ENCODE results near the gene ANKRD12.

ANKRD12 gene

DNA sequence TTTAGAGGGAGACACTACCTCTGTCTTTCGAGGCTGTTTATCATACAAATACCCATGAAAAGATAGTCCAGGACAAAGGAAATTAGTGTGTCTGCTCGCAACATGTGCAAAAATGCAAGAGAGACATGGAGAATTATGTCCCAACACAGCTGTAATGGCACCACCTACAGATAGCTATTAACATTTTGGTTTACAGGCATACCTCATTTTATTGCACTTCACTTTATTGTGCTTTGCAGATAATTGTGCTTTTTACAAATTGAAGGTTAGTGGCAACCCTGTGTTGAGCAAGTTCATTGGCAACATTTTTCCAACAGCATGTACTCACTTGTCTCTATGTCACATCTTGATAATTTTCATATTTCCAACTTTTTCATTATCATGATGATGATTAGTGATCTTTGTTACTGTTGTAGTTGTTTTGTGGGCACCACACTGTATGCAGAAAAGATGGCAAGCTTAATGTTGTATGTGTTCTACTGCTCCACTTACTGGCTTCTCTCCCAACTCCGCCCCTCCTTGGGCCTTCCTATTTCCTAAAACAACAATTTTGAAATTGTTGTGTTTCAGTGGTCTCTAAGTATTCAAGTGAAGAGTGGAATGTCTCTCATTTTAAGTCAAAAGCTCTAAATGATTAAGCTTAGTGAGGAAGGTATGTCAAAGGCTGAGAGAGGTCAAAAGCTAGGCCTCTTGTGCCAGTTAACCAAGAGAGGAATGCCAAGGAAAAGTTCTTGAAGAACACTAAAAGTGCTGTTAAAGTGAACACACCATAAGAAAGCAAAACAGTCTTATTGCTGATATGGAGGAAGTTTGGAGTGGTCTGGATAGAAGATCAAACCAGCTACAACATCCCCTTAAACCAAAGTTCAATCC lies 52.0 kb downstream of the ANKRD12 start:
- no peak for DNase-seq (ENCODE audit: low spot score)

DNA sequence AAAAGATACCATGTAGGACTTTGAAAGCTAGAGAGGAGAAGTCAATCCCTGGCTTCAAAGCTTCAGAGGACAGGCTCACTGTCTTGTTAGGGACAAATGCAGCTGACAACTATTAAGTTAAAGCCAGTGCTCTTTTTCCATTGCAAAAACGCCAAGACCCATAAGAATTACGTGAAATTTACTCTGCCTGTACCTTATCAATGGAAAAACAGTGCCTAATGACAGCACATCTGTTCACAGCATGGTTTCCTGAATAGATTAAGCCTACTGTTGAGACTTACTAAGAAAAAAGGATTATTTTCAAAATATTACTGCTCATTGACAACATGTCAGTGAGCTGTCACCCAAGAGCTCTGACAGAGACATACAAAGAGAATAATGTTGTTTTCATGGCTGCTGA lies 52.9 kb downstream of the ANKRD12 start:
- no peak for DNase-seq (ENCODE audit: low spot score)

DNA sequence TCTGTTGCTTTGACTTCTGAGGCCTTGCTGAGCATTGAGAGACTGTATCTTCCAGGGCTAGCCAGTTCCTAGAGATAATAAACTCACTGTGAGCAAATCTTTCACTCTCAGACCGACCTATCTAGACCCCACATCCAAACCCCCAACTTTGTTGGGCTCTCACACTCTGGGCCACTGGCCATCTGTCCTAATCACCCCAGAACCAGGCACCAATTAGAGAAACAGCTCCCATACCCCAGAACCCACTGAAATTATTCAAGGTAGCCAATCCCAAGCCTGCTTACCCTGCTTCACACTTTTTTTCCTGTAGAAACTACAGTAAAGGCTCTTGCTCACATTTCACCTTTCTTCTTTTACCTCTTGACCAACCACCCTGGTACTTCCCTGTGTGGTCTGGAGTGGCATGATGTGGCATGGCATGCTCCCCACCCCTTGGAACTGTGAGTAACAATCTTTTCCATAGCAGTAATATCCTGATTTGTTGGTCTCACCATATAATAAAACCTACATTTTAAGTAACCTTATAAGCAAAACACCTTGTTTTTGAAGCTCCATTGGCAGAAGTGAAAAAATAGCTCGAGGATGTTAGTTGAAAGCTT lies 55.2 kb downstream of the ANKRD12 start:
- DNase-seq (ENCODE audit: low spot score): no peak

DNA sequence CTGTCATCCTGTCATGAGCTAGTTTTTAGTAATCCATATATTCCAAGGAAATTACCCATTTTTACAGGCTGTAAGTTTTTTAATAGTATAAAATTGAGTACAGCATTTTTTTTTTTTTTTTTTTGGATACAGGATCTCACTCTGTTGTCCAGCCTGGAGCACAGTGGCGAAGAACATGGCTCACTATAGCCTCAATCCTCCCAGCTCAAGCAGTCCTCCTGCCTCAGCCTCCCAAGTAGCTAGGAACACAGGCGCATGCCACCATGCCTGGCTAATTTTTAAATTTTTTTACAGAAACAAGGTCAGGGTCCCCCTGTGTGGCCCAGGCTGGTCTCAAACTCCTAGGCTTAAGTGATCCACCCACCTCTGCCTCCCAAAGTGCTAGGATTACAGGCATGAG lies 56.5 kb downstream of the ANKRD12 start:
- no peak for DNase-seq (ENCODE audit: low spot score)

- no peak for DNase-seq (ENCODE audit: low spot score)
Observed at GRCh38 chr18:9196568-9196967, 60.0 kb downstream of the ANKRD12 start.

- DNase-seq (ENCODE audit: low spot score): no peak
Observed at GRCh38 chr18:9199681-9200080, 63.1 kb downstream of the ANKRD12 start.

GRCh38 chr18:9201224-9201623 lies 64.6 kb downstream of the ANKRD12 start:
- no peak for DNase-seq (ENCODE audit: low spot score)

DNA sequence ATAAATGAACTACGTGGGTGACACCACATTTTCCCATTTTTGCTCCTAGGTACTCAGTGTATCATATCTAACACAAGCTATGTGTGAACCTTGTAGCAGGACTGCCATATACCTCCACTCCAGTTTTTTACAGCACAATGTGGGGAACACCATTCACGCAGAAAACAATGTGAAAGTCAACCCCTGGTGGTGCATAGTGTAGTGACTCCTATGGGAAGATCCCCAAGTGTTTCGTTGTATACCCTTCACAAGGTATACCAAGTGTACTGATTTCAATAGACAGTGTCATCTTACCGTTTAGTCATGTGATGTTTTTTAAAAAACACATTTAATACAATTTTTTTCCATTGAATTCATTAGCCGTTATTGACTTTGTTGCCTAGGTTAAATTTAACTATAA lies 68.1 kb downstream of the ANKRD12 start:
- no peak for DNase-seq (ENCODE audit: low spot score)

DNA sequence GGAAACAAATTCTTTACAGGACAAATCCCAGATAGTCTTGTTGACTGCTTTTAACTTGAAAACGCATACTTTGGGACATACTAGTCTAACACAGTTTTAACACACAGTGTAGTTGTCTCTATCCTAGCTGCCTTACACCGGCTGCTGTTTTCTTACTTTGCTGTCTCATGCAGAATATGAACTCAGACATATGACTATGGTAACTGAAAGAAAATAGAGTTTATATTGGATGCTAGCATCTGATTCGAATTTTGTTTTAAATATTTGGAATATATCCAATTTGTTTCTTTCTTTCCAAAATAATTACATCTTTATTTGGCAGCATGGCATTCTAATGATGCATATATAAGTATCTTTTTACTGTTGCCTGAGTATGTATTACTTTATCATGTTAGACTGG lies 69.8 kb downstream of the ANKRD12 start:
- no peak for DNase-seq (ENCODE audit: low spot score)

- DNase-seq (ENCODE audit: low spot score): no peak
Observed at GRCh38 chr18:9209279-9209678, 72.7 kb downstream of the ANKRD12 start.

- no peak for DNase-seq (ENCODE audit: low spot score)
Observed at GRCh38 chr18:9210966-9211365, 74.4 kb downstream of the ANKRD12 start.

GRCh38 chr18:9211955-9212354 lies 75.4 kb downstream of the ANKRD12 start:
- no peak for DNase-seq (ENCODE audit: low spot score)

DNA sequence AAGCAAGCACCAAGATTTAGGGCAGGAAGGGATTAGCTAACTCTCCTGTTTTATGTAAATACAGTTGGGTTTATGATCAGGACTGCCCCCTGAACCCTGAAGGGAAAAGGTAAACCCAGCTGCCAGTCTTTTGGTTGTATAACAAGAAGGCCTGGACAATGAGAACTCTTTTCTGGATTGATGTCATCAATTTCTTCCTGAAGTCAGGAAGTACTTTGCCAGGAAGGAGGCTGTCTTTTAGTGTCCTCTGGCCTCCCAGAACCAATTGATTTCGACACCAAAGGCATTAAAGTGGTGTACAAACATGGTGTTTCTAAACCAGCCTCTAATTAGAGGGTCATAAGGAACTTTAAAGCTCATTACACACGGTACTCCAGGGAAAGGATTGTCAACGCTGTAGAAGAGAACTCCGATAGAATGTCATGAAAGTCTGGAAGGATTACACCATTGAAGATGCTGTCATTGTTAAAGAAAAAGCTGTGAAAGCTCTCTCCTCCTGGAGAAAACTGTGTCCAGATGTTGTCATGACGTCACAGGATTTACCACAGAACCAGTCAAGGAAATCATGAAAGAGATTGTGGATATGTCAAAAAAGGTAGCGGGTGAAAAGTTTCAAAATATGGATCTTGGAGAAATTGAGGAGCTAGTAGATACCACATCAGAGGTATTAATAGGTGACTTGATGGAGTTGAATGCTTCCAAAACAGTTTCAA lies 78.8 kb downstream of the ANKRD12 start:
- no peak for DNase-seq (ENCODE audit: low spot score)

DNA sequence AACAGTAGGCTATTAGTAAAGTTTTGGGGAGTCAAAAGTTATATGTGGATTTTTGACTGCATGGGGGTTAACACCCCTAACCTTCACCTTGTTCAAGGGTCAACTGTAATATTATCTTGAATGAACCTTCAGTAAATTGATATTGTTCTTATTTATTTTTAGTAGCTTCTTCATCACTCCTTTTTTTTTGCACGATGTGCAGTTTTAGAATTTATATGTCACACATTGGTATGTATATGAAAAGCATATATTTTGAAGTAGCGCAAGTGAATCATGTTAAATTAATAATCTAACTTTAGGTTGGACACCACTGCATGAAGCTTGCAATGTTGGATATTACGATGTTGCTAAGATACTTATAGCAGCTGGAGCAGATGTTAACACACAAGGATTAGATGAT lies 79.9 kb downstream of the ANKRD12 start:
- no peak for DNase-seq (ENCODE audit: low spot score)

DNA sequence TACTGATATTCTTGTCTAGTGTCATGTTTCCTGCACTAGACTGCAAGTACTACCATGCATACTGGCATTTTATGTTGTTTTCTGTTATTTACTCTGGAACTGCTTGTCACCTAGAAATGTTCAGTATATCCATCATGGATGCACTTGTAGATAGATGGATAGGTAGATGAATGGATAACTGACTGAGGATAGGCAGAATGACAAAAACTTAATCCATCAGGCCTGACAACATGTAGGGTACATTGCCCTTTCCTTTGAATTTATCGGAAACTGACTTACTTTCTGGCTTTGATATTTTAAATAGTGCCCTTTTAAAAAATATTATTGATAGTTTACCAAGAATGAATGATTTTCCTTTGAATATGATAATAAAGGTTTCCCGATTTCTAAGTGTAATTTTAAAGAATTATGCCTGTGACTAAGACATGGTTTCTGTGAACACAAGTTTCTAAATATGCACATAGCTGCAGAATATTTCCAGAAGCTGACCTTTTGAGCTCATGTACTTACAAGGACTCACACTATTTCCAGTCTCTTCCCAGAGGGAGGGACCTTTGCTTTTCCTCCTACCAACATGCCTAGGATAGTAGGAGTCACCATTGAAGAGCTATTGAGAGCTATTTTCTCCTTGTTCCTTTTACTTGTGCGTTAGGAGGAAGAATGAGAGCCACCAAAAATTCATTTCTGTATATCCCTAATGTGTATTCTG lies 81.3 kb downstream of the ANKRD12 start:
- DNase-seq (ENCODE audit: low spot score): no peak

DNA sequence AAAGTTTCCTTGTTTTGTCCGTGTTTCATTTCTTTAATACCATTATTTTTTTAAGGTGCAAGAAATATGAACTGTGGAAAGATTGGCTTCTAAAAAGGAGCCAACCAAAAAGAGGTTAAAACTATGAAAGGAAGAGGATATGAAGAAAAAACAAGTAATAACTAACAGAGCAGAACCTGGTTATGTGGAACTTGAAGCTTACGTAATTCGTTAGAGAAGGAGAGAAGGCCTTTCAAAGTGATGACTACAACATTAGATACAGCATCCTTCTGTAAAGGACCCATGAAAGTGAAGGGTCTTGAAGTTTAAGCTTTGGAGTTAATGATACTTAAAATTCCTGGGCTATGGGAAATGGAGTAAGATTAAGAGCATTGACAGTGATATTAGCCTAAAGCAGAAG lies 84.5 kb downstream of the ANKRD12 start:
- no peak for DNase-seq (ENCODE audit: low spot score)

GRCh38 chr18:9221661-9222060 lies 85.1 kb downstream of the ANKRD12 start:
- DNase-seq (ENCODE audit: low spot score): no peak

DNA sequence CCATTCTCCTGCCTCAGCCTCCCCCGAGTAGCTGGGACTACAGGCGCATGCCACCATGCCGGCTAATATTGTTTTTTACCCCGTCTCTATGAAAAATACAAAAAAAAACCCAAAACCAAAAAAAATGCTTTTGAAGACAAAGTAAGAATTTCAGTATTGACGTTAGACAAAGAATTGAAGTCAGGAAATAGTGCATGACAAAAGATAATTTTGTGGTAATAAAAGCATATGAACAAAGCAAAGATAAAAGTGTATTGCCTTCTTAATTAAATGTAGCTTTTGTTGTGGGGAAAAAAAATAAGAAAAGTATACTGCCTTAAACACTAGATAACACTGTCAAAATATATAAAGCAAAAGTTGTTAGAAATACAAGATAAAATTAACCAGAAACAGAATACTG lies 86.8 kb downstream of the ANKRD12 start:
- no peak for DNase-seq (ENCODE audit: low spot score)

DNA sequence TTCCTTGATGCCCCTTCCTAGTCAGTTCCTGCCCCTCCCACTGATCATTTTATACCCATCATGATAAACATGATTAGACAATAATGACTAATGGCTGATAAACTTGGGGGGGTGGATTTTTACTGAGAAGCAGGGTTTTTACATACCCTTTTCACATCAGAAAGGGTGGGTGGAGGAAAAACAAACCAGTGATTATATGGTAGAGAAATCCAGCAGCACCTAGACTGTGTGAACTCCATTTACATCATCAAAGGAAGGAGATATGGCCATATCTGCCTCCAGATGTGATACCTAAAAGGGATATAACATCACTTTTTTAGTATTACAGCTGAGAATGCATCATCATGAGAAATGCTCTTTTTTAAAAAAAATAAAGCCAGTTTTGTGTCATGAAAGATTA lies 89.9 kb downstream of the ANKRD12 start:
- DNase-seq (ENCODE audit: low spot score): no peak

GRCh38 chr18:9231852-9232486 lies 95.4 kb downstream of the ANKRD12 start:
- no peak for DNase-seq (ENCODE audit: low spot score)

- no peak for DNase-seq (ENCODE audit: low spot score)
Observed at GRCh38 chr18:9232977-9233376, 96.4 kb downstream of the ANKRD12 start.

Data from AG08396 (cell line).